Measurements from ENCODE around the gene BAZ1B.
"Not testable (repeated sequence)": the region's sequence is repeated elsewhere in the genome, so short reads cannot be mapped to it uniquely, and the experiment has no call there.

The BAZ1B gene

GRCh38 chr7:73555411-73555982 lies 33.4 kb upstream of the BAZ1B start:
- H3K4me3 ChIP-seq (ENCODE audit: low read depth, low read length) = no peak overlapping the region
- no peak for TF ChIP-seq CTCF (IDR thresholded peaks at IDR 0.05; ENCODE audit: low read depth, low read length)

GRCh38 chr7:73550093-73550492 lies 28.0 kb upstream of the BAZ1B start:
- not testable (repeated sequence) for H3K4me3 ChIP-seq (ENCODE audit: low read depth, low read length)

- no peak overlapping the region for H3K4me3 ChIP-seq (ENCODE audit: low read depth, low read length)
- TF ChIP-seq CTCF (IDR thresholded peaks at IDR 0.05; ENCODE audit: low read depth, low read length) = no peak
Observed at GRCh38 chr7:73549176-73549575, 27.1 kb upstream of the BAZ1B start.

GRCh38 chr7:73547841-73548240 lies 25.7 kb upstream of the BAZ1B start:
- H3K4me3 ChIP-seq (ENCODE audit: low read depth, low read length) = no peak overlapping the region
- no peak for TF ChIP-seq CTCF (IDR thresholded peaks at IDR 0.05; ENCODE audit: low read depth, low read length)

GRCh38 chr7:73544678-73545077 lies 22.6 kb upstream of the BAZ1B start:
- no peak overlapping the region for H3K4me3 ChIP-seq (ENCODE audit: low read depth, low read length)
- TF ChIP-seq CTCF (IDR thresholded peaks at IDR 0.05; ENCODE audit: low read depth, low read length) = no peak

GRCh38 chr7:73541722-73542121 lies 19.6 kb upstream of the BAZ1B start:
- no peak for TF ChIP-seq CTCF (IDR thresholded peaks at IDR 0.05; ENCODE audit: low read depth, low read length)

GRCh38 chr7:73539709-73540108 lies 17.6 kb upstream of the BAZ1B start:
- no peak for TF ChIP-seq CTCF (IDR thresholded peaks at IDR 0.05; ENCODE audit: low read depth, low read length)

More at GRCh38 chr7:73541722-73542121, 19.6 kb upstream of the BAZ1B start:
- no peak overlapping the region for H3K4me3 ChIP-seq (ENCODE audit: low read depth, low read length)

GRCh38 chr7:73538510-73538909 lies 16.4 kb upstream of the BAZ1B start:
- not testable (repeated sequence) for H3K4me3 ChIP-seq (ENCODE audit: low read depth, low read length)

More at GRCh38 chr7:73539709-73540108, 17.6 kb upstream of the BAZ1B start:
- H3K4me3 ChIP-seq (ENCODE audit: low read depth, low read length) = no peak overlapping the region
